HG03196 (cell line): Measurements from ENCODE around the gene GPR63.
A peak's percentile ranks its signal among the peaks of the same experiment; 100 is the strongest.

ENCODE experiments used
- ATAC-seq: cut with Tn5 transposase; IDR thresholded peaks from one replicate; pipeline ENCODE4 v1.9.1; 2021; ENCODE audit not compliant: unreplicated experiment

Gene GPR63

DNA sequence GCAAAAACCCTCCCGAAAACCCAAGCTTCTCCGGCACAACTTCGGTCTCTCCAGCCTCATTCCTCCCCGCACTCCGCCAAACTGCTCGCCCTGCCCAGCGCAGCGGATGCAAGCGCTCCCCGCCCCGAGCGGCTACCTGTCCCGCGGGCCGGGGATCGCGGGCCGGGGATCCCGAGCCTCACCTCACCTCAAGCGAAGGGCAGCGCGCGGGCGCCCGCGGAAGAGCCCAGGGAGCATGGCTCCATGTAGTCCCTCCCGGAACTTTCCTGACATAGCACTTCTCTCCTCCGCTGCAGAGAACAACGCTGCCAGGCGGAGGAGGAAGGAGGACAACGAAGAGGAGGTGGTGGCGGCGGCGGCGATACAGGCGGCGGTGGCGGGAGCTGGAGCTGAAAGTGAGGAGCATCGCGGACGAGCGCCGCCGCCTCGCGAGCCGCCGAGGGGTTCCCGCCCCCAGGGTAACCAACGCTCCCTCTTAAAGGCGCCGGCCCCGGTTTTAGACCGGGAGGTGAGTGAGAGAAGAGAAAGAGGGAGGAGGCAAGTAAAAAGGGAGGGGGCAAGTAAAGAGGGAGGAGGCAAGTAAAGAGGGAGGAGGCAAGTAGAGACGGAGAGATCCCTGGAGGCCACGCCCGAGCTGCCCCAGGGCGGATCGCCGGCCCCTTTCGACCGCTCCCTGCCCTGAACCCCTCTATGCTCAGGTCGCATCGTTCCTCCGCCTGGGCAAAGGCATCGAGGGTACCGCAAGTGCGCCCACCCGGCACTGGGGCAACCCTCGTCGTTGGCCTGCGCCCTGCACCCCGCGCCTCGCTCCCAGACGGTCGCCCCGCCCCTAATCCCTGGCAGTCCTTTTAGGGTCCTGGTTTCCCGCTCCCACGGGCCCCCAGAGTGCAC is at the start of gene GPR63:
Gene GPR63, minus strand, starts transcription at position 397 of the 891 bp plus-strand sequence. CDS start 37,746 bp downstream, outside the sequence.
- peak; percentile 95 for ATAC-seq

GRCh38 chr6:96886519-96886918 is 49.2 kb upstream of the GPR63 start:
- no peak for ATAC-seq

GRCh38 chr6:96885187-96885631 is 47.9 kb upstream of the GPR63 start:
- ATAC-seq, result peak; percentile 80

GRCh38 chr6:96878143-96878542 is 40.9 kb upstream of the GPR63 start:
- ATAC-seq, result no peak

DNA sequence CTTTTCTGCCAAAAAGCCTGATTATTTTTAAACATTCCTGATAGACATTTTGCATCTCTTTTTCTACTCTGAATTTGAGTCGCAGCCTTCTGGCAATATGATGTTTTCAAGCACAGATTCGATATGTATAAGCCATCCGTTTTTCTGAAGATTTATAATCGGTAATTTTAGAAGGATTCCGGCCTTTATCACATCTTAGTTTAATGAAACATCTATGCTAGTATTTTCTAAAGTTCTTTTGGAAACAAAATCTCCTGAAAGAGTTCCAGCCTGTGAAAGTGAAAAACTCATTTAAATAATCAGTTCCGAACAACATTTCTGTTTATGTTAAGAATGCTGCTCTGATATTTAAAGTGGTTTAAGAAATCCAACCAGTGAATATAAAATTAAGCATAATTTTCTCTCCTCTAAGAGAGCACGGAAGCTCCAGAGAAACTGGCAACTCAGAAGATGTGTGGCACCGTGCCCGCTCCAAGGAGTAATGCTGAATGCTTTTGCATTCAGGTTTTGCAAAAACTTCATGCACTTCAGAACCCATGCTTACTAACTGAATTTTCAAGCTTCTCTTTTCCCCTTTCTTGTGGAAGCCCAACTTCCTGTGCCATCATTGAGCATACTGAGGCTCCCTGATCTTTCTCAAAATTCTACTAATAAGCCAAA is 39.7 kb upstream of the GPR63 start:
- no peak for ATAC-seq

- no peak for ATAC-seq
These were observed 35.7 kb upstream of the GPR63 start for GRCh38 chr6:96872976-96873375.

DNA sequence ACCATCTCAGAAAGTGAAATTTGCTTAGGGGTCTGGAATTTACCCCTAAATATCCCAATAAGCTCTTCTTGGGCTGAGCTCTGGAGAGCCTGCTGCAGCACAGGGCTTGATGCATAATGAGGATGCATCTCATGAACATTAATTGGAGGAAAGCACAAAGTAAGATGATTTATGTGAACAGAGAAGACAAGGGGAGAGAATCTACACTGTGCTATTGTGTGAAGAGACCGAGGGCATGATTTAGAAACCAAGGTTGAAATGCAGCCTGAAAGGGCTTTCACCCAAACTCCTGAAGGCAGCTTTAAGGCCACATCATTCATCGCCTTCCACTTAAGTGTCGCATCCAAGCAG is 27.8 kb upstream of the GPR63 start:
- no peak for ATAC-seq

- ATAC-seq, result no peak
These were observed 27.2 kb upstream of the GPR63 start for GRCh38 chr6:96864216-96865054.

DNA sequence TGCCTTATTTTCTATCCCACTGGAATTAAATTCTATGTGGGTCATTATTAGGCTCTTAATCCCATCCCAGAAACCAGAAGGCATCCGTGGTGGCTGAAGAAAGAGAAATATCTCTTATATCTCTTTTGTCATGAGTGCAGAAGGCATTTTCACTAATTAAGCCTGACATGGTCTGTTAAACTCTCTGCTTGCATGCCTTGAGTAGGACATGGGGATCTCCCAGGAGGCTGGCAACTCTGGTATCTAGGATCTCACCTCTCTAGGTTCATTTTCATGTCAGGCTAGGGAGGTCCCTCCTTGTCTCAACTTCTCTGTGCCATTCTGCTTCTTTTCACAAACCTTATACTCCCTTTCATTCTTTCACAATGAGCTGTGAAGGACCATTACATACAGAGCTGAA is 25.3 kb upstream of the GPR63 start:
- ATAC-seq, result no peak

DNA sequence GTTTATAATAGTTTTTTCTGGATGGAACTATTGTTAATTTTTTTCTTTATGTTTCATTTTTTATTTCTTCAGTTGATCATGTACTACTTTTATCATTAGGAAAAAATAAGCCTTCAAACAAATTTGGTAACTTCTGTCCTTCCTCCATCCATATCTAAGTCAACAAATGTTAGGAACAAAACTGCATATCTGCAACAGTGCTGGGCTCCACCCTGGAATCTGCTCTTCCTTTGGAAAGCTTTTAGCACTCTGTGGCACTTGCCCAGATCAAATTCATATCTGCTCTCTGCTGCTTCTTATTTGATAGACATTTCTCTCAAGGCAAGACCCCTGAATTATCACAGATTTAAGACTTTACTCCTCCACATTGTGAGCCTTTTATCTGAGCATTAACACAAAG is 24.3 kb upstream of the GPR63 start:
- ATAC-seq, result no peak

- no peak for ATAC-seq
These were observed 19.6 kb upstream of the GPR63 start for GRCh38 chr6:96856856-96857255.

GRCh38 chr6:96853083-96853482 is 15.8 kb upstream of the GPR63 start:
- no peak for ATAC-seq

DNA sequence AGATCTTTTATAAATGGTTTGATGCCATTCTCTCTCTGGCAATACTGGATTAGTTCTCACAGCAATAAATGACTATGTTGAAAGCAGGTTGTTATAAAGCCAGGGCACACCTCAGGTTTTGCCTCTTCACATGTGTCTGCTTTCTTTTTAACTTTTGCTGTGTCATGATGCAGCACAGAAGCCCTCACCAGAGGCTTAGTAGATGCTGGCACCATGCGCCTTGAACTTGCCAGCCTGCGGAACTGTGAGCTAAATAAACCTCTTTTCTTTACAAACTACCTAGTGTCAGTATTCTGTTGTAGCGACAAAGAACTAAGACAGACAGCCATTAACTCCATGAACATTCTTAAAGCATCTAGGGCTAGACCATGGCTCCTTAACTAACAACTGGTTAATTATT is 15.3 kb upstream of the GPR63 start:
- no peak for ATAC-seq

DNA sequence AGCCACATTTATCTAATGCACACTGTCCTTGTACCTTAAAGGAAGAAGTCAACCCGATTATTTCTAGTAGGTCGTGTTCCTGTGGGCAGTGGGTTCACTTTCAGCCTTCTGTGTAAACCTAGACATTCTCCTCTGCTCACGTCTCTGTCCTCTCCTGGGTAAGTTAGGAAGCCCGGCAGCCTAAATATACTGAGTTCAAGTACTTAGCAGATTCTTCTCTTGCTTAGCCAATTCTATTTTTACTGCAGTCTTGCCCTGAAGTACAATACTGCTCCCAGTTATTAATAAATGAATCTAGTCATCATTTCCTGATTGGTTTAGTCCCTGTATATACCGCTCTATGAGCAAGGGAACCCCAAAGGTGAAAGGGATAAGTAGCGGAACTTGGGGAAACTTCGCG is 14.6 kb upstream of the GPR63 start:
- no peak for ATAC-seq

DNA sequence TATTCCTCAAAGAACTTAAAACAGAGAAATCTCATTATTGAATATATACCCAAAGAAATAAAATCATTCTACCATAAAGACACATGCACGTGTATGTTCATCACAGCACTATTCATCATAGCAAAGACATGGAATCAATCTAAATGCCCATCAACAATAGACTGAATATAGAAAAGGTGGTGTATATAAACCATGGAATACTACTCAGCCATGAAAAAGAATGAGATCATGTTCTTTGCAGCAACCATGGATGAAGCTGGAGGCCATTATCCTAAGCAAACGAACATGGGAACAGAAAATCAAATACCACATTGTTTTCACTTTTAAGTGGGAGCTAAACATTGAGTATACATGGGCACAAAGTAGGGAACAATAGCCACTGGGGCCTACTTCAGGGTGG is 12.3 kb upstream of the GPR63 start:
- no peak for ATAC-seq

- peak; percentile 61 for ATAC-seq
These were observed 7.3 kb upstream of the GPR63 start for GRCh38 chr6:96844530-96844929.

DNA sequence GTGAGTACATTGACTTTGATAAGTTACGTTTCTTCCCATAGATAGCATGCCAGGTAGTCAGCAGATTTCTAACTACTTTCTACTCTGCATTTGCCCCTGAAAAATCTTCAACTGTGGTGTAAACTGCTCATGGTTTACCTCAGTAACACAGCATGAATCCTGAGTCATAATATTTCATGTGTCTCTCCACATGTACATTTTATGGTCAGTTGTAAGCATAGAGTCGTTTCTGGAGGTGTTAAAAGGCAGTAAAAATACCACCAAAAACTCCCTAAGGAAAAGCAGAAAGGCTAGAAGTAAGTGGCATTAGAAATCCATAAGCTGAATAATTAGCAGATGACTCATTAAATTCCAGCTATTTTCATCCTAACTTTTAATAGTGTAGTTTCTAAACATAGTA is 4.1 kb upstream of the GPR63 start:
- no peak for ATAC-seq

DNA sequence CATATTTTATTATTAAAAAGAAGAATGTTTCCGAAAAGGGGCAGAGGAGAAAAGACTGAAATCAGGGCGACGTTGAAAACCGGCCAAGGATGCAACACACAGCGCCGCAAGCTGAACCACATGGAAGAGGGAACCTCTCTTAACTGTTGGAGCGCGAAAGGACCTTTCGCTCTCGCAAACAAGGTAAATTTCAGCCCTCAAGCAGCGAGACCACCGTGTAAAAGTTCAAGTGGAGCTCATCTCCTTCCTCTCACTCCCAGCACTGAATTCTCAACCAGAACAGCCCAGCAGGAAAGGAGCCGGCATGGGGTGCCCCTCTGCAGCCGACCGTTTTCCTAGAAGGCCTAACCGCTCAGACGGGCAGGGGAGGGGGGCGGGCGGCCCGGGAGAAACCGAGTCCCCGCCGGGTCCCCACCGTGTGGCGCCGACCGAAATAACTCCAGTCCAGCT is 621 bp downstream of the GPR63 start:
- ATAC-seq, result peak; percentile 22

DNA sequence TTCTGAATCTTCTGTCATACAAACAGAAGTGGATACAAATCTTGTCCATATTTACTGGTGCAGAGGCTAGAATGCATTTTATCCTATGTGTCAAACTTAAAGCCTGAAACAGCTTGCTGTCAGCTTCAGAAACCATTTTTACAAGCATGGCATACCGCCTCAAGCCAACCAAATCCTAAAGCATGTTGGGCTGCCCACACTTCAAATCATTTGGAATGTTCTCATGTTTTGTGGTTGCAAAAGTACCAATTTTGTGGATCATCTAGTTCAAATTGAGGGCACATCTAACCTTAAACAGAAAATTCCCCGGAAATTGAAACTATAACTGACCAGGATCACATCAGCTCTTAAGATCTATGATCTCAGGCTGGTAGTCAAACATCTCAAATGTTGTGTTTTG is 3.2 kb downstream of the GPR63 start:
- no peak for ATAC-seq

GRCh38 chr6:96832780-96833179 is 4.5 kb downstream of the GPR63 start:
- ATAC-seq, result no peak

GRCh38 chr6:96826865-96827264 is 10.4 kb downstream of the GPR63 start:
- ATAC-seq, result no peak
